ENCODE measurements around the gene IL4R. TPM values are rescaled to one million over a fixed set of nuclear protein-coding genes. Genes with fewer than 3 reads are reported as not detected.
A peak's percentile ranks its signal among the peaks of the same experiment; 100 is the strongest.

The IL4R gene
- total and polyA plus RNA-seq, 3 experiments from 2014 or later: 41.6 to 142 (median 140) TPM

GRCh38 chr16:27346819-27347218 lies 33.0 kb downstream of the IL4R start:
- POLR2A ChIA-PET: no interaction called here
- Mint-ChIP-seq H3K27me3 (no peaks in the 10 kb centered on the region), H3K4me1 (peaks cover 0 to 10% (median 6%) of the 10 kb centered on the region in 3 donors), H3K36me3 (peaks cover 32 to 95% (median 48%) of the 10 kb centered on the region in 3 donors), H3K4me3 (no peak overlapping the region), H3K9me3 (no peaks in the 10 kb centered on the region), H3K27ac (peak overlapping the region in 6 of 8 donors; percentile 27 to 86 (median 74))
- peaks cover 5% of the 10 kb centered on the region for H3K4me1 ChIP-seq (ENCODE audit: insufficient read depth, low read length)
- H3K36me3 ChIP-seq (ENCODE audit: insufficient read depth, low read length): peaks cover 69% of the 10 kb centered on the region
- H3K4me3 ChIP-seq (ENCODE audit: low read length): no peak overlapping the region
- H3K27me3 ChIP-seq (ENCODE audit: insufficient read depth, low read length, poor library complexity, severe bottlenecking): no peaks in the 10 kb centered on the region
- H3K27ac ChIP-seq (ENCODE audit: low read depth, low read length): no peak overlapping the region
- no peak for DNase-seq
- CTCF ChIA-PET: interaction anchor here (1.0 to 1.4 kb wide), 2 partner anchors 9 to 116 kb away, joined by 3 to 4 read pairs; no protein-coding TSS in a partner anchor
- H3K9me3 ChIP-seq (ENCODE audit: low read length): no peaks in the 10 kb centered on the region

DNA sequence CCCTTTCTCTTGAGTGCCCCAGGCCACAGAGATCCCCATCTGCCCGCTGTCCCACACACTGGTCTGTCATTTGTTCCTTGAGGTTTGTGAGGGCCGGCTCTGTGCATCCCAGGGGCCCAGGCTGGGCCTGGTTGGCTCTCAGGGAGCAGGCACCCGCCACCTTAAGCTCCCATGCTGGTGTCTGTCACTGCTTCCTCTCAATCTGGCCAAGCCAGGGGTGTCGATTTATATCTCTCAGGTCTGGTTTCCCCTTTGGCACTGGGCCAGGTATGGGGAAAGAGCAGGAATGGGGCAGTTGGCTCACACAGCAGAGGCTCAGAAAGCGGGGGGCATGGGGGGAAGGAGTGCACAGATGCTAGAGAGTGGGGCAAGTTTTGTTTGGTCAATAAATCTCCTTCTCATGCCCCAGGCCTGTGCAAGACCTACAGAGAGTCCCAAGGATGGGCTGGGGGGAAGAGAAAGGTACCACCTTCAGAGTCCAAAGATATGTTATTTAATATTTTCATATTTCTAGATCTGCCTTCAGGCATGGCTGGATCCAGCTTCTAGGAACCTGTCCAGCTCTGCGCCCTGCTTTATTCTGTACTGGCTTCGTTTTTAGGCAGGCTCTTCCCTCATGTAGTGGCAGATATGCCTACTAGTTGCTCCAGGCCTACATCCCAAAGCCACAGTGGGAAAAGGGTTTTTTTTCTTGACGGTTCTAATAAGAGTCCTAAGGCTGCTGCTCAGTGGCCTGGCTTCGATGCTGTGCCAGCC lies 34.3 kb downstream of the IL4R start:
- H3K4me3 ChIP-seq (ENCODE audit: low read length): no peak overlapping the region

GRCh38 chr16:27349276-27349675 lies 35.5 kb downstream of the IL4R start:
- Histone ChIP-seq H3K4me1 (ENCODE audit: insufficient read depth, low read length) (peaks cover 5% of the 10 kb centered on the region), H3K9me3 (ENCODE audit: low read length) (no peaks in the 10 kb centered on the region), H3K27me3 (ENCODE audit: insufficient read depth, low read length, poor library complexity, severe bottlenecking) (no peaks in the 10 kb centered on the region), H3K27ac (ENCODE audit: low read depth, low read length) (no peak overlapping the region), H3K4me3 (ENCODE audit: low read length) (no peak overlapping the region), H3K36me3 (ENCODE audit: insufficient read depth, low read length) (peaks cover 70% of the 10 kb centered on the region)
- peak overlapping the region in 6 of 8 donors; percentile 14 to 82 (median 70) for H3K27ac Mint-ChIP-seq
- no peaks in the 10 kb centered on the region for H3K9me3 Mint-ChIP-seq
- ChIA-PET CTCF (interaction anchor here (1.0 kb wide), 1 partner anchor 119 kb away, joined by 3 read pairs; no protein-coding TSS in a partner anchor), POLR2A (no interaction called here)
- H3K4me1 Mint-ChIP-seq: peaks cover 0 to 6% (median 4%) of the 10 kb centered on the region in 3 donors
- DNase-seq: no peak
- no peak overlapping the region for H3K4me3 Mint-ChIP-seq
- H3K36me3 Mint-ChIP-seq: peaks cover 28 to 94% (median 48%) of the 10 kb centered on the region in 3 donors
- no peaks in the 10 kb centered on the region for H3K27me3 Mint-ChIP-seq

More for the DNA sequence above, 34.3 kb downstream of the IL4R start:
- Histone ChIP-seq H3K9me3 (ENCODE audit: low read length) (no peaks in the 10 kb centered on the region), H3K4me1 (ENCODE audit: insufficient read depth, low read length) (peaks cover 5% of the 10 kb centered on the region), H3K27me3 (ENCODE audit: insufficient read depth, low read length, poor library complexity, severe bottlenecking) (no peaks in the 10 kb centered on the region), H3K27ac (ENCODE audit: low read depth, low read length) (no peak overlapping the region), H3K36me3 (ENCODE audit: insufficient read depth, low read length) (peaks cover 71% of the 10 kb centered on the region)
- no peak for DNase-seq
- H3K4me1 Mint-ChIP-seq: peaks cover 0 to 6% (median 4%) of the 10 kb centered on the region in 3 donors
- H3K36me3 Mint-ChIP-seq: peaks cover 21 to 96% (median 48%) of the 10 kb centered on the region in 3 donors
- H3K4me3 Mint-ChIP-seq: no peak overlapping the region
- ChIA-PET POLR2A (no interaction called here), CTCF (no interaction called here)
- peak overlapping the region in 7 of 8 donors; percentile 2 to 84 (median 66) for H3K27ac Mint-ChIP-seq
- no peaks in the 10 kb centered on the region for H3K27me3 Mint-ChIP-seq
- H3K9me3 Mint-ChIP-seq: no peaks in the 10 kb centered on the region

- H3K36me3 ChIP-seq (ENCODE audit: insufficient read depth, low read length): peaks cover 77% of the 10 kb centered on the region
- H3K27ac ChIP-seq (ENCODE audit: low read depth, low read length): no peak overlapping the region
These were observed 36.2 kb downstream of the IL4R start for GRCh38 chr16:27350006-27350405.

DNA sequence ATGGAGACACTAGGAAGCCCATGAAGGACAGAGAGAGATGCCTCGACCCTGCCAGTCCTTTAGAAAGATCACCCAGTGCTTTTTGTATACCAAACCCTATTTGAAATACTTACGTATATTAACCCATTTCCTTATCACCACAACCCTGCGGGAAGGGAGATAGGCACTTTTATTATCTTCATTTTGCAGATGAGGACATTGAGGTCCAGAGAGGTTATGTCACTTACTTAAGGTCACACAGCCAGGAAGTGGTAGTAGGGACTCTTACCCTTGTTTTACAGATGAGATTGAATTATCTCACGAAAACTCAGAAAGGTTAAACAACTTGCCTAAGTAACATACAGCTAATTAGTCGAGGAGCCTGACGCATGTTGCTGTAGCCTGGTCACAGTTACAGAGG lies 38.2 kb downstream of the IL4R start:
- no peak overlapping the region for H3K4me3 ChIP-seq (ENCODE audit: low read length)
- no peak overlapping the region for H3K27ac ChIP-seq (ENCODE audit: low read depth, low read length)
- peaks cover 4 to 9% (median 6%) of the 10 kb centered on the region in 3 donors for H3K4me1 Mint-ChIP-seq
- H3K27ac Mint-ChIP-seq: peak overlapping the region in 4 of 8 donors; percentile 43 to 71 (median 62)
- no peak overlapping the region for H3K4me3 Mint-ChIP-seq
- ChIA-PET CTCF (interaction anchor here (1.6 kb wide), 1 partner anchor 15 kb away, joined by 7 read pairs; no protein-coding TSS in a partner anchor), POLR2A (interaction anchor here (0.6 kb wide), 1 partner anchor 19 kb away, joined by 4 read pairs; no protein-coding TSS in a partner anchor)
- H3K27me3 Mint-ChIP-seq: no peaks in the 10 kb centered on the region
- H3K36me3 Mint-ChIP-seq: peaks cover 33 to 96% (median 49%) of the 10 kb centered on the region in 3 donors
- no peak for DNase-seq
- H3K9me3 ChIP-seq (ENCODE audit: low read length): no peaks in the 10 kb centered on the region
- H3K9me3 Mint-ChIP-seq: no peaks in the 10 kb centered on the region
- peaks cover 5% of the 10 kb centered on the region for H3K4me1 ChIP-seq (ENCODE audit: insufficient read depth, low read length)
- H3K27me3 ChIP-seq (ENCODE audit: insufficient read depth, low read length, poor library complexity, severe bottlenecking): no peaks in the 10 kb centered on the region
- H3K36me3 ChIP-seq (ENCODE audit: insufficient read depth, low read length): peaks cover 79% of the 10 kb centered on the region

More at GRCh38 chr16:27350006-27350405, 36.2 kb downstream of the IL4R start:
- no peaks in the 10 kb centered on the region for H3K27me3 ChIP-seq (ENCODE audit: insufficient read depth, low read length, poor library complexity, severe bottlenecking)
- Mint-ChIP-seq H3K9me3 (no peaks in the 10 kb centered on the region), H3K4me3 (no peak overlapping the region), H3K27ac (peak overlapping the region in 6 of 8 donors; percentile 47 to 91 (median 74)), H3K27me3 (no peaks in the 10 kb centered on the region), H3K4me1 (peaks cover 3 to 6% (median 4%) of the 10 kb centered on the region in 3 donors), H3K36me3 (peaks cover 28 to 95% (median 50%) of the 10 kb centered on the region in 3 donors)
- H3K9me3 ChIP-seq (ENCODE audit: low read length): no peaks in the 10 kb centered on the region
- POLR2A ChIA-PET: no interaction called here
- DNase-seq: no peak
- H3K4me1 ChIP-seq (ENCODE audit: insufficient read depth, low read length): peaks cover 5% of the 10 kb centered on the region
- H3K4me3 ChIP-seq (ENCODE audit: low read length): no peak overlapping the region
- CTCF ChIA-PET: interaction anchor here (0.6 to 1.0 kb wide), 2 partner anchors 119 to 139 kb away, joined by 3 read pairs; no protein-coding TSS in a partner anchor

DNA sequence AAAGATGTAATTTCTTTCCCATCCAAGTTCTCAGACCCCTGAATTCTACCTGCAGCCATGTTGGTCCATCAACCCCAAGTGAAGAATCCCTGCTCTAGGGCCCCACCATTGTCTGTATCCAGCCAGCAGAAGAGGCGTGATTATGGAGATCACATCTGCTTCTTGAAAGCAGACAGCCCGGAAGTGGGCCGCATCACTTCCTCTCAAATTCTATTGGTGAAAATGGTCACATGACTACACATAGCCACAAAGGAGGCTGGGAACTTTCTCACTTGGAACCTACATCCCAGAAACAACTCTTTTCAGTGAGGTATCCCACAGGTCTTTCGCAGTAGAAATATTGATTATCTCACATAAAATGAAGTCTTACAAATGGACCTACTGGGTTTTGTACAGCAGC lies 40.1 kb downstream of the IL4R start:
- peaks cover 0 to 9% (median 2%) of the 10 kb centered on the region in 3 donors for H3K4me1 Mint-ChIP-seq
- Histone ChIP-seq H3K4me1 (ENCODE audit: insufficient read depth, low read length) (no peaks in the 10 kb centered on the region), H3K27ac (ENCODE audit: low read depth, low read length) (no peak overlapping the region), H3K27me3 (ENCODE audit: insufficient read depth, low read length, poor library complexity, severe bottlenecking) (no peaks in the 10 kb centered on the region), H3K36me3 (ENCODE audit: insufficient read depth, low read length) (peaks cover 69% of the 10 kb centered on the region), H3K4me3 (ENCODE audit: low read length) (no peak overlapping the region), H3K9me3 (ENCODE audit: low read length) (no peaks in the 10 kb centered on the region)
- no peaks in the 10 kb centered on the region for H3K27me3 Mint-ChIP-seq
- no peaks in the 10 kb centered on the region for H3K9me3 Mint-ChIP-seq
- no peak overlapping the region for H3K4me3 Mint-ChIP-seq
- ChIA-PET POLR2A (no interaction called here), CTCF (interaction anchor here (1.0 kb wide), 1 partner anchor 14 kb away, joined by 3 read pairs; no protein-coding TSS in a partner anchor)
- DNase-seq: no peak
- peak overlapping the region in 7 of 8 donors; percentile 17 to 83 (median 52) for H3K27ac Mint-ChIP-seq
- H3K36me3 Mint-ChIP-seq: peaks cover 25 to 93% (median 44%) of the 10 kb centered on the region in 3 donors

- no peaks in the 10 kb centered on the region for H3K9me3 Mint-ChIP-seq
- H3K36me3 Mint-ChIP-seq: peaks cover 17 to 93% (median 38%) of the 10 kb centered on the region in 3 donors
- peaks cover 75% of the 10 kb centered on the region for H3K36me3 ChIP-seq (ENCODE audit: insufficient read depth, low read length)
- H3K4me1 Mint-ChIP-seq: peaks cover 0 to 9% (median 0%) of the 10 kb centered on the region in 3 donors
- peak overlapping the region in 4 of 8 donors; percentile 32 to 74 (median 50) for H3K27ac Mint-ChIP-seq
- no peak overlapping the region for H3K27ac ChIP-seq (ENCODE audit: low read depth, low read length)
- H3K27me3 Mint-ChIP-seq: no peaks in the 10 kb centered on the region
- ChIA-PET CTCF (interaction anchor here (1.3 to 2.8 kb wide), 5 partner anchors 9 to 183 kb away, joined by 4 to 13 read pairs (median 4); no protein-coding TSS in a partner anchor), POLR2A (no interaction called here)
- peak overlapping the region in 1 of 7 donors; percentile 12 for H3K4me3 Mint-ChIP-seq
- no peak for DNase-seq
- H3K27me3 ChIP-seq (ENCODE audit: insufficient read depth, low read length, poor library complexity, severe bottlenecking): no peaks in the 10 kb centered on the region
- H3K9me3 ChIP-seq (ENCODE audit: low read length): no peaks in the 10 kb centered on the region
- no peak overlapping the region for H3K4me3 ChIP-seq (ENCODE audit: low read length)
- H3K4me1 ChIP-seq (ENCODE audit: insufficient read depth, low read length): no peaks in the 10 kb centered on the region
These were observed 41.8 kb downstream of the IL4R start for GRCh38 chr16:27355610-27356009.

DNA sequence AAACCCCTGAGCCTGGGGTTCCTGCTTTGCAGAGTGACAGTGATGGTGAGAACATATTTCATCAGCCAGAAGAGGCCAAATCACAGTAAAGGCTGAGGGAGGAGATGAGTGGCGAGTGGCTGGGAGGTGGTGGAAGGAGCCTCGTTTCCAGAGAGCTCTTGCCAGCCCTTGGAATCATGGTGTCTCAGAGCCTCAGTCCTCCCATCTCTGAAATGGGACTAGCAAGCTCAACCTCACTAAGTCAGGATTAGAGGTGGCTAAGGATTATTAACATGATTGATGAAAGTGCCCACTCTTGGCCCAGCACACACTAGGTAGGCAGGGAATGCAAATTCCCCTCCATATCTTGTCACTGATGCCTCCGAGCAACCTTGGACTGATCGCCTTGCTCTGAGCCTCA lies 43.0 kb downstream of the IL4R start:
- Mint-ChIP-seq H3K27ac (peak overlapping the region in 5 of 8 donors; percentile 42 to 89 (median 62)), H3K4me3 (no peak overlapping the region)
- POLR2A ChIA-PET: no interaction called here

More for the DNA sequence above, 43.0 kb downstream of the IL4R start:
- Histone ChIP-seq H3K27me3 (ENCODE audit: insufficient read depth, low read length, poor library complexity, severe bottlenecking) (no peaks in the 10 kb centered on the region), H3K4me3 (ENCODE audit: low read length) (no peak overlapping the region), H3K9me3 (ENCODE audit: low read length) (no peaks in the 10 kb centered on the region), H3K27ac (ENCODE audit: low read depth, low read length) (no peak overlapping the region), H3K36me3 (ENCODE audit: insufficient read depth, low read length) (peaks cover 75% of the 10 kb centered on the region), H3K4me1 (ENCODE audit: insufficient read depth, low read length) (no peaks in the 10 kb centered on the region)
- CTCF ChIA-PET: interaction anchor here (1.1 to 2.8 kb wide), 3 partner anchors 10 to 177 kb away, joined by 7 to 13 read pairs (median 8); no protein-coding TSS in a partner anchor
- Mint-ChIP-seq H3K9me3 (no peaks in the 10 kb centered on the region), H3K36me3 (peaks cover 19 to 94% (median 37%) of the 10 kb centered on the region in 3 donors), H3K4me1 (peaks cover 0 to 9% (median under 1%) of the 10 kb centered on the region in 3 donors), H3K27me3 (no peaks in the 10 kb centered on the region)
- DNase-seq: no peak
